ENCODE results near the gene RPS6KB2. TPM values are rescaled to one million over a fixed set of nuclear protein-coding genes. Genes with fewer than 3 reads are reported as not detected.
A peak's percentile ranks its signal among the peaks of the same experiment; 100 is the strongest.
"Not testable (repeated sequence)": the region's sequence is repeated elsewhere in the genome, so short reads cannot be mapped to it uniquely, and the experiment has no call there.

The RPS6KB2 gene
- total and polyA plus RNA-seq, 9 of the 15 experiments (the other 6 are each of a cell fraction or from before 2014, with no cell fraction given): 0.42 to 122 (median 82.6) TPM

- H2AFZ ChIP-seq (ENCODE audit: low read depth, low read length): peak overlapping the region; percentile 73
- H3K36me3 ChIP-seq (ENCODE audit: control insufficient read depth, insufficient read depth, low read length); H3K4me2 ChIP-seq (ENCODE audit: insufficient read depth, low read length); CTCF ChIA-PET (ENCODE audit: low intra/inter-chr PET ratio); BruUV-seq (replicated peaks); H3K79me2 ChIP-seq (ENCODE audit: control insufficient read depth, insufficient read depth, low read length); H3K4me3 ChIP-seq; H3K9me1 ChIP-seq (ENCODE audit: control insufficient read depth, insufficient read depth, low read length); intact Hi-C loops (cut with micrococcal nuclease); H4K20me1 ChIP-seq (replicated peaks; ENCODE audit: control insufficient read depth, insufficient read depth, low read length); H3K9me3 ChIP-seq (replicated peaks; ENCODE audit: control insufficient read depth, insufficient read depth, low read depth, low read length); H3K27me3 ChIP-seq (ENCODE audit: control insufficient read depth in 2 of 2, insufficient read depth in 2 of 2, low read length in 2 of 2); in situ Hi-C loops (cut with MboI); H3K9ac ChIP-seq (ENCODE audit: insufficient read depth in 1 of 2, low read depth in 2 of 2, low read length in 2 of 2): not testable (repeated sequence)
- H3K4me1 ChIP-seq (replicated peaks in 1 of 2; ENCODE audit: control insufficient read depth in 2 of 2, insufficient read depth in 2 of 2, low read length in 2 of 2): peaks cover 12 to 24% of the 10 kb centered on the region in 2 experiments; a peak in 4 of 5 replicates
- POLR2A ChIA-PET: interaction anchor here (0.5 to 1.5 kb wide), 7 partner anchors 9 to 215 kb away, joined by 3 to 4 read pairs (median 3); no protein-coding TSS in a partner anchor
- peak; percentile 57 for ATAC-seq
- WGBS (ENCODE audit: insufficient coverage, low coverage, missing lambda C conversion rate): 65% methylated on average over 10 of the region's 10 CpGs
- FAIRE-seq: peak; percentile 49
- peak in 1 of 4 experiments; percentile 50 for DNase-seq (ENCODE audit: extremely low read depth in 1 of 4, low spot score in 3 of 4)
- H3K27ac ChIP-seq (ENCODE audit: extremely low read depth, low read depth, low read length): peak overlapping the region; percentile 69
- TF ChIP-seq MTA3 (IDR thresholded peaks at IDR 0.05; ENCODE audit: borderline replicate concordance) (peak; percentile 65; the same call in 1 of the 2 replicates), POLR2A (conservative IDR thresholded peaks at IDR 0.05) (peak; percentile 62), NFYB (IDR thresholded peaks at IDR 0.05; ENCODE audit: extremely low read depth, insufficient read length) (peak; percentile 68), ZNF316 (IDR thresholded peaks at IDR 0.05) (peak; percentile 38; the same call in 1 of the 2 replicates), TBP (optimal IDR thresholded peaks at IDR 0.05; ENCODE audit: low read depth, low read length) (peak; percentile 39), CC2D1A (IDR thresholded peaks at IDR 0.05) (peak; percentile 93), GABPB1 (CRISPR knock-in tag; IDR thresholded peaks at IDR 0.05) (0 out of 2 replicates have a peak, but pooled peaks have one; percentile 11), SUPT5H (IDR thresholded peaks at IDR 0.05) (0 out of 2 replicates have a peak, but pooled peaks have one; percentile 30), RBM25 (IDR thresholded peaks at IDR 0.05; ENCODE audit: low read depth, low read length, severe bottlenecking) (peak; percentile 4)
- TF ChIP-seq, protein P1, sequence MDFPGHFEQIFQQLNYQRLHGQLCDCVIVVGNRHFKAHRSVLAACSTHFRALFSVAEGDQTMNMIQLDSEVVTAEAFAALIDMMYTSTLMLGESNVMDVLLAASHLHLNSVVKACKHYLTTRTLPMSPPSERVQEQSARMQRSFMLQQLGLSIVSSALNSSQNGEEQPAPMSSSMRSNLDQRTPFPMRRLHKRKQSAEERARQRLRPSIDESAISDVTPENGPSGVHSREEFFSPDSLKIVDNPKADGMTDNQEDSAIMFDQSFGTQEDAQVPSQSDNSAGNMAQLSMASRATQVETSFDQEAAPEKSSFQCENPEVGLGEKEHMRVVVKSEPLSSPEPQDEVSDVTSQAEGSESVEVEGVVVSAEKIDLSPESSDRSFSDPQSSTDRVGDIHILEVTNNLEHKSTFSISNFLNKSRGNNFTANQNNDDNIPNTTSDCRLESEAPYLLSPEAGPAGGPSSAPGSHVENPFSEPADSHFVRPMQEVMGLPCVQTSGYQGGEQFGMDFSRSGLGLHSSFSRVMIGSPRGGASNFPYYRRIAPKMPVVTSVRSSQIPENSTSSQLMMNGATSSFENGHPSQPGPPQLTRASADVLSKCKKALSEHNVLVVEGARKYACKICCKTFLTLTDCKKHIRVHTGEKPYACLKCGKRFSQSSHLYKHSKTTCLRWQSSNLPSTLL (IDR thresholded peaks at IDR 0.05): peak; percentile 84
These were observed 48.4 kb downstream of the RPS6KB2 start for GRCh38 chr11:67476692-67477091.

Measured in K562 (cell line).